Measurements from ENCODE around the gene CCNG2. TPM values are rescaled to one million over a fixed set of nuclear protein-coding genes. Genes with fewer than 3 reads are reported as not detected.
A peak's percentile ranks its signal among the peaks of the same experiment; 100 is the strongest.

Gene CCNG2
- total and polyA plus RNA-seq, 10 of the 15 experiments (the other 5 are each of a cell fraction or from before 2014, with no cell fraction given): 1.9 to 70.6 (median 5.9) TPM

- no peak for TF ChIP-seq RELB (IDR thresholded peaks at IDR 0.05; ENCODE audit: low read depth)
- no peak for TF ChIP-seq RBBP5 (conservative IDR thresholded peaks at IDR 0.05)
- TF ChIP-seq BCL3 (IDR thresholded peaks at IDR 0.05; ENCODE audit: borderline replicate concordance, insufficient read depth, low read depth, low read length, poor library complexity, severe bottlenecking): peak; percentile 28
- no peak for TF ChIP-seq PBX3 (IDR thresholded peaks at IDR 0.05; ENCODE audit: insufficient replicate concordance, low read depth, low read length)
- no peak for TF ChIP-seq FOS (IDR thresholded peaks at IDR 0.05; ENCODE audit: borderline replicate concordance, extremely low read depth, insufficient read length)
- no peak for TF ChIP-seq MEF2A (IDR thresholded peaks at IDR 0.05; ENCODE audit: insufficient read depth, low read depth, low read length)
- no peak for TF ChIP-seq SPI1 (IDR thresholded peaks at IDR 0.05; ENCODE audit: borderline replicate concordance, insufficient read depth, low read depth, low read length)
- no peak for TF ChIP-seq RFX5 (IDR thresholded peaks at IDR 0.05; ENCODE audit: low read depth, low read length)
- TF ChIP-seq KLF5 (IDR thresholded peaks at IDR 0.05; ENCODE audit: partially characterized antibody): no peak
- peak; percentile 15 to 73; a peak in 2 of 4 replicates for TF ChIP-seq BHLHE40 (IDR thresholded peaks at IDR 0.05; ENCODE audit: borderline replicate concordance in 1 of 2, low read depth in 2 of 2, low read length in 1 of 2)
- peak in 1 of 2 experiments; percentile 39; a peak in 1 of 3 replicates for TF ChIP-seq EGR1 (IDR thresholded peaks at IDR 0.05; ENCODE audit: borderline replicate concordance in 1 of 2, low read depth in 2 of 2, low read length in 2 of 2)
- 0 out of 2 replicates have a peak, but pooled peaks have one; percentile 52 for TF ChIP-seq MAX (IDR thresholded peaks at IDR 0.05; ENCODE audit: low read depth, low read length)
- peak; percentile 36; the same call in 1 of the 2 replicates for TF ChIP-seq DPF2 (IDR thresholded peaks at IDR 0.05)
- TF ChIP-seq JUND (IDR thresholded peaks at IDR 0.05; ENCODE audit: low read depth, low read length): no peak
- peak; percentile 29; the same call in 1 of the 2 replicates for TF ChIP-seq ZBTB40 (IDR thresholded peaks at IDR 0.05; ENCODE audit: borderline replicate concordance)
- no peak for TF ChIP-seq EED (IDR thresholded peaks at IDR 0.05; ENCODE audit: low read depth)
- TF ChIP-seq CHD2 (IDR thresholded peaks at IDR 0.05; ENCODE audit: borderline replicate concordance, low read depth, low read length): peak; percentile 71
- TF ChIP-seq BACH1 (IDR thresholded peaks at IDR 0.05; ENCODE audit: borderline replicate concordance): peak; percentile 88; the same call in 1 of the 2 replicates
- no peak for TF ChIP-seq KAT2A (conservative IDR thresholded peaks at IDR 0.05; ENCODE audit: control insufficient read depth, low read depth, low read length)
- peak; percentile 70 for TF ChIP-seq MEF2B (IDR thresholded peaks at IDR 0.05; ENCODE audit: partially characterized antibody, poor library complexity, severe bottlenecking)
Measured at GRCh38 chr4:77157859-77158486, 966 bp downstream of the CCNG2 start (continued).

Data from GM12878 (cell line).